RKO (cell line): ENCODE data around the gene CDKN1A.
A peak's percentile ranks its signal among the peaks of the same experiment; 100 is the strongest.

Source experiments
- DNase-seq: peaks from one replicate; pipeline ENCODE4 v3.0.0-alpha.2; 2016; ENCODE audit warnings: low spot score

CDKN1A gene

DNA sequence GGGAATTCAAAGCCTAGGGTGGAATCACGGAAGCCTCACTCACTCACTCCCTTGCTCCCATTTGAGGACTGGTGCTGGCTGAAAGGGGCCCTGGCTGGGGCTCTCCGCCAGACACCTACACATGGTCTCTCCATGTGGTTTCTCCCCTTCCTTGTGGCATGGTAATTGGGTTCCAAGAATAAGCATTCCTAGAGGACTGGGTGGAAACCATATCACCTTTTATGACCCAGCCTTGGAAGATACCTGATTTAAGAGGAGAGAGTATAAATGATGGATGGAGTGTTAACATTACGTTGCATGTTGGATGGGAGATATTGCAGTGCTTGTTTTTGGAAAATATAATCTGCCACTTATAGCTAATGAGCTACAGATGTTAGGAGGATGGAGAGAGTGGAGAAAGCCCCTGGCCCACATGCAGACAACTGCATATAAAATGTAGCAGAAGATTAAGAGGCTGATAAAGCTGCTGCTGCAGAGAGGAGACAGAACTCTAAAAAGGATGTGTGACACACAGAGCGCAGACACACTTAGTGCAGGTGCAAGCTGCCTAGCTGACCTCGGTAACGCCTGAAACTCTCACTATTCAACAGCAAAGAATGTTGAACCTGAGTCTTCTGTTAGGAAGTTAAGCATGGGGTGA, 23.3 kb upstream of the CDKN1A start:
- no peak for DNase-seq

- no peak for DNase-seq
Measured at GRCh38 chr6:36656441-36656840, 22.1 kb upstream of the CDKN1A start.

DNA sequence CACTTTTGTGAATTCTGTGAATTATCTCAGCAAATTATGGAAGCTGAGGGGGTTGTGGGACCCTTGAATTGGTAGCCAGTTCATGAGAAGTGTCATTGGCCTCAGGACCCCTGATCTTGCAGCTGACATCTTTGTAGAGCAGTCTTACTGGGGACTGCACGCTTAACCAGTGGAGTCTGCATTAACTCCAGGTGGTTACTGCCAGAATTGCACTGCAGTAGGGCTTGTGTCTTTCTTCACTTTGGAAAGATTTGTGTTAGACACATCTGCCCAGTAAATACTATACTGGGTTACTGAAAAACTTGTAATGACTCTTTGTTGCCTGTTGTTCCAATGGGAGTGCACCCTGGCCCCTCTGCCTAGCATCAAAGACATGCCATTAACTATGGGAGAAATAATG, 21.2 kb upstream of the CDKN1A start:
- no peak for DNase-seq

- DNase-seq: peak; percentile 52
Measured at GRCh38 chr6:36657942-36658544, 20.5 kb upstream of the CDKN1A start.

DNA sequence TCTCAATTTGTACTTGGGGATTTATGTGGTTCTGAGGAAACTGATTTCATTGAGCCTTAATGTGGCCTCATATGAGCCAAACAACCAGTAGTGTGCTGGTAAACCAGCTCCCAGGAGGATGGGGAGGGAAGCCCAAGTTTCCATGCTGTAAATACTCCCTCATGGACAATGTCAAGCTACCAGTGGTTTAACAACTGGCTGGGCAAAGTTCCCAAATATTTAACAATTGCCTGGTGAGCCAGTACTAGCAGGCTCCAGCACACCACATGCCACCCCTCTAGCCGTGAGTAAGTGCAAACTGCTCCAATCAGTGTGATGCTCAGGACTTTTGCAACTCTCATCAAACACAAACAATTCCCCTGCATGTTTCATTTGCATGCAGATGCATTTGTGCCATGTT, 19.2 kb upstream of the CDKN1A start:
- no peak for DNase-seq

- DNase-seq: no peak
Measured at GRCh38 chr6:36660771-36661471, 17.6 kb upstream of the CDKN1A start.

DNA sequence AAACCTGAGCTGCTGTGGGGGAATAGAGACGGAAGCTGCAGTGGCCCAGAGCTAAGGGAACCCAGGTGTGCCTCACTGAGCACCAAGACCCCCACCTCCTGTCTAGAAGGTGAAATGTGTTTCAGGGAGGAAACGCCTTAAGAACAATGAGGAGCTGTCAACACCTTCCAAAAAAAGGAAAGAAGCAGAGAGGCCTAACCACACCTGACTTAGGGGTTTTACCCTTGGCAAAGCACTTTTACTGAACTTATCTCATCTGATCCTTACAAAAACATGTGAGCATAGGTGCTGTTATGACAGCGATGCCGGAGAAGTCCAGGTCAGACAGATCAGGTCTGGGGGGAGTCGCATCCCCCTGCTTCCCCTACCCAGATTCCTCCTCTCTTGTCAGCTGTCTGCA, 16.1 kb upstream of the CDKN1A start:
- DNase-seq: no peak

DNA sequence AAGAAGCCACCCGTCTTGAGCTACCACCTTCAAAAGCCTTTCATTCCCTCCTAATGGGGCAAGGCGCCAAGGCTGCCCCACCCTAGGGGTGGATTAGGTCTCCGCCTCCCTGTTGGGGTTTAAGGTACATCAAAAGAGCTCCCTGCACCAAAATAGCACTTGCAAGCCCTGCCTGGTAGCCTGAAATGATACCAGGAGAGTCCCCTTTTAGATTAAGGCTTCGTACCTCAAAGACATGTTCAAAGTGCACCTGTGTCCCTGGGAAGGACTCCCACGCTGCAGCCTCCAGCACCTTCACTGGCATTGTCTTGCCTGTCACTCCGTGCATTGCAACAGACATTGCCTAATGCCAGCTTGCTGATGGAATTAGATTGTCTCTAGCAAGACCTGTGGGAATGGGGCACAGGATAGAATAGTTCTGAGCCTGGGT, 15.7 kb upstream of the CDKN1A start:
- no peak for DNase-seq

- DNase-seq: no peak
Measured at GRCh38 chr6:36663504-36664446, 14.7 kb upstream of the CDKN1A start.

DNA sequence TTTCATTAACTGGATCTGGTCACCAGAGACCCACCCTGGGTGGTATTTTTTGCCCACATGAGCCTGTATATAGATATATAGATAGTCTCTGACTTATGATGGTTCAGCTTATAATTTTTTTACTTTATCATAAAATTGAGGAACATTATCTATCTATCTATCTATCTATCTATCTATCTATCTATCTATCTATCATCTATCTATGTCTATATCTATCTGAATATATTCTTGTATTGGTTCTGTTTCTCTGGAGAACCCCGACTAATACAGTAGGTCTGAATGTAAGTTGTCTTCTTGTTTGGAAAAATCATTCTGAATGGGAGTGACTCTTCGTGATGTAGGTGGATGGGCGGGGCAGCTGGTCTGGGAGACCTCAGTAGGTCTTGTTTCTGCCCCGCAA, 13.3 kb upstream of the CDKN1A start:
- DNase-seq: no peak

DNA sequence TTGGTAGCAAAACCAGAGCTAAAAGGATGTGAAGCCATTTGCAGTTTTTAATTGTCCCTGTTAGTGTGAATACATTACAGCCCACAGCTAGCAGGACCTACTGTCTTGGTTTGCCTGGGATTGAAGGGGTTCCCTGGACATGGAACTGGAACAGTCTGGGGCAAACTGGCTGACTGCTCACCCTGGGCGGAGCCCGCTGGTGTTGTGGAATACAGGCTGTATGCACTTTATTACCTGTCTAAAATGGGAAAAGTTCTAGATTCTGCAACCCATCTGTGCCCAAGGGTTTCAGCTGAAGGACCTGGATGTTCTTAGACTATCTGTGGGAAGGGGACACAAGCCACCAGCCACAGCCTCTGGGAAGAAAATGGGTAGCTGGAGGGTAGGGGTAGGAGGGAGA, 12.2 kb upstream of the CDKN1A start:
- no peak for DNase-seq

DNA sequence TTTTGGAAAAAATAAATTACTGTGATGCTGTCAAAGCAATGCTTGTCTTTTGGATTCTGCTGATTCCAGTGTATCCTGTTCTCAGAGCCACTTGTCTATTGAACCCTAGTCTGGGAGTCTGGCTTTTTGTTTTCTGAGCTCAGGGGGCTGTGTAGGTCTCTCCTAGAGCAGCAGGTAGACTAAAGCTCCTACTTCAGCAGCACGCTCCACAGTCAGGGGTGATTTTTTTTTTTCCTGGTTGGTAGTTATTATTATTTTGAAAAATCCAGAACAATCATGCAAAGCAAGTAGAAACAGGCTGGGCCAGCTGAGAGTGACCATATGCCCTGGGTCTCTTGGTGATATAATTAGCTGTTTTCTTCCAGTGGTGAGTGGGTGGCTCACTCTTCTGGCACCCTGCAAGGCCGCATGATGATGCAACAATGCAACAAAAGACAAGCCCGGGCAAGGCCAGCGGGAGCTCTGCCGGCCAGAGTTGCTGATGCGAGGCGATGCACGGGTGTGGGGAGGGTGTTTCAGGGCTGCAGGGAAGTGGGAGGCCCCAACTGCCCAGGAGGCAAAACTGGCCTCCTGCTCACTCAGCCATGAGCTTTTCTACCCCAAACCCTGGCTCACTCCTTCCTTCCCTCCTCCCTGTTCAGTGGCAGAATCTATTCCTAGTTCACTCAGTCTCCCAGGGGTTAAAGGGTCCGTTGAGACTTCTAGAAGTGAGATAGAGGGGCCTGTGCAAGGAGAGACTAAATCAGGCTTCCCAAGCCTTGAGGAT, 11.5 kb upstream of the CDKN1A start:
- DNase-seq: peak; percentile 81

DNA sequence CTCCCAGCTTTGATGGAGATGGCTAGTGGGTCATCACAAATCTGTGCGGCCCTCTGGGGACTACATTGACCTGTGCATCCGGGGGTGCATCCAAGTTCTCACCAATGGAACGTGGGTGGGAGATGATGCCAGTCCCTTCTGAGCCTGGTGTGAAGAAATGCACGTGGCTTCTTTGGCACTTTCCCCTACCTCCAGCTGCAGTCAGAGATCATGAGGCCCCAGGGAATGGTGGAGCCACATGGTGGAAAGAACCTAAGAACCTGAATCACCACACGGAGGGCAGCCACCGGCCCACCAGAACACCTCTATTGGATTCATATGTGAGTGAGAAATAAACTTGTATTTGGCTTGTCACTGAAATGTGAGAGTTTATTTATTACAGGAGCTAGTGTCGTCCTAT, 9.9 kb upstream of the CDKN1A start:
- DNase-seq: no peak

GRCh38 chr6:36669002-36669401, 9.5 kb upstream of the CDKN1A start:
- DNase-seq: no peak

DNA sequence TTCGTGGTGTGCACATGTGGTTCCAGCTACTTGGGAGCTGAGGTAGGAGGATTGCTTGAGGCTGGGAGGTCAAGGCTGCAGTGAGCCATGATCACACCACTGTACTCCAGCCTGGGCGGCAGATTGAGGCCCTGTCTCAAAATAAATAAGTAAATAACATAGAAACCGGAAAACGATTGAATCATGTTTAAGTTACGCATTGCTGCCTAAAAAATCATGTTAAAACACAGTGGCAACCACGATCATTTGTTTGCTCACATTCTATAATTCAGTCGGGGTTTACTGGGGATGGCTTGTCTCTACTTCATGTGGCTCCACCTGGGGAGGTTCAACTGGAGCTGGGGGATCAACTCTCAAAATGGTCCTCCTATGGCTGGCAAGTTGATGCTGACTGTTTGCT, 8.2 kb upstream of the CDKN1A start:
- DNase-seq: no peak

GRCh38 chr6:36671687-36672375, 6.7 kb upstream of the CDKN1A start:
- no peak for DNase-seq

DNA sequence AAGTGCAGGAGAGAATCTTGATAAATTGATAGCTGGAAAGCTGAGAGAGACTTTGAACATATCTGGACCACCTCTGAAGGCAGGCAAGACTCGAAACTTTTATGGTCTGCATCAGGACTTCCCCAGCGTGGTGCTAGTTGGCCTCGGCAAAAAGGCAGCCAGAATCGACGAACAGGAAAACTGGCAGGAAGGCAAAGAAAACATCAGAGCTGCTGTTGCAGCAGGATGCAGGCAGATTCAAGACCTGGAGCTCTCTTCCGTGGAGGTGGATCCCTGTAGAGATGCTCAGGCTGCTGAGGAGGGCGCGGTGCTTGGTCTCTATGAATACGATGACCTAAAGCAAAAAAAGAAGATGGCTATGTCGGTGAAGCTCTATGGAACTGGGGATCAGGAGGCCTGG, 4.6 kb upstream of the CDKN1A start:
- DNase-seq: no peak

DNA sequence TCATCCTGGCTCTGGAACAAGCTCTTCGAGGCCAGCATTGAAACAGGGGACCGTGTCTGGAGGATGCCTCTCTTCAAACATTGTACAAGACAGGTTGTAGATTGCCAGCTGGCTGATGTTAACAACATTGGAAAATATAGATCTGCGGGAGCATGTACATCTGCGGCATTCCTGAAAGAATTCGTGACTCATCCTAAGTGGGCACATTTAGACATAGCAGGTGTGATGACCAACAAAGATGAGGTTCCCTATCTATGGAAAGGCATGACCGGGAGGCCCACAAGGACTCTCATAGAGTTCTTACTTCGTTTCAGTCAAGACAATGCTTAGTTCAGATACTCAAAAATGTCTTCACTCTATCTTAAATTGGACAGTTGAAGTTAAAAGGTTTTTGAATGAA, 3.6 kb upstream of the CDKN1A start:
- DNase-seq: no peak

GRCh38 chr6:36676141-36677058, 2.1 kb upstream of the CDKN1A start:
- DNase-seq: no peak
